GM23338 (cell line): ENCODE data around the gene DNM2. TPM values are rescaled to one million over a fixed set of nuclear protein-coding genes. Genes with fewer than 3 reads are reported as not detected.

Experiments
- ATAC-seq: fragments of 200-7000 bp; cut with Tn5 transposase; 3 replicates; pipeline ENCODE4 v1.9.1; 2020
- DNase-seq: peaks from one replicate; pipeline ENCODE4 v3.0.0-alpha.2; 2015; ENCODE audit warnings: low spot score
- H2AFZ ChIP-seq: fragments of 200-600 bp; sonication (generic); 2 replicates; pipeline ENCODE4 v1.8.0; 2016; ENCODE audit warnings: antibody characterized with exemption, mild to moderate bottlenecking, moderate library complexity
- H3F3A ChIP-seq: fragments of 200-600 bp; sonication (generic); replicated peaks from 2 replicates; pipeline ENCODE4 v1.8.0; 2017; ENCODE audit warnings: antibody characterized with exemption, mixed run types, low read depth
- H3K27ac ChIP-seq: fragments of 200-600 bp; sonication (generic); 2 replicates; pipeline ENCODE4 v1.6.1; 2016; ENCODE audit warnings: low read depth
- H3K27me3 ChIP-seq: fragments of 200-600 bp; sonication (generic); 2 replicates; pipeline ENCODE4 v1.8.0; 2016; ENCODE audit warnings: mild to moderate bottlenecking, mixed run types, moderate library complexity; ENCODE audit not compliant: insufficient read depth
- H3K36me3 ChIP-seq: fragments of 200-600 bp; sonication (generic); 2 replicates; pipeline ENCODE4 v1.8.0; 2016; ENCODE audit warnings: mild to moderate bottlenecking; ENCODE audit not compliant: insufficient read depth
- H3K4me1 ChIP-seq: fragments of 200-600 bp; sonication (generic); 2 replicates; pipeline ENCODE4 v1.8.0; 2016; ENCODE audit warnings: mild to moderate bottlenecking, moderate library complexity; ENCODE audit not compliant: insufficient read depth
- H3K4me2 ChIP-seq: fragments of 200-600 bp; sonication (generic); 2 replicates; pipeline ENCODE4 v1.7.1; 2017; ENCODE audit warnings: mixed run types
- H3K4me3 ChIP-seq: fragments of 200-600 bp; sonication (generic); 2 replicates; pipeline ENCODE4 v1.6.1; 2016; ENCODE audit warnings: mixed run types
- H3K79me2 ChIP-seq: fragments of 200-600 bp; sonication (generic); replicated peaks from 2 replicates; pipeline ENCODE4 v1.8.0; 2017; ENCODE audit warnings: mild to moderate bottlenecking; ENCODE audit not compliant: insufficient read depth
- H3K9me2 ChIP-seq: fragments of 200-600 bp; sonication (generic); 2 replicates; pipeline ENCODE4 v1.8.0; 2017; ENCODE audit not compliant: insufficient read depth
- H4K20me1 ChIP-seq: fragments of 200-600 bp; sonication (generic); replicated peaks from 2 replicates; pipeline ENCODE4 v1.8.0; 2017; ENCODE audit warnings: mild to moderate bottlenecking; ENCODE audit not compliant: insufficient read depth
- H3K27ac Mint-ChIP-seq: 2 replicates; pipeline ENCODE4 v1.8.0; 2020; ENCODE audit warnings: inconsistent platforms, mild to moderate bottlenecking, moderate library complexity, mixed read lengths
- H3K27me3 Mint-ChIP-seq: 3 replicates; pipeline ENCODE4 v1.8.0; 2022; ENCODE audit warnings: low read depth, mild to moderate bottlenecking, moderate library complexity, mixed read lengths, inconsistent platforms; ENCODE audit not compliant: insufficient read depth, poor library complexity
- H3K36me3 Mint-ChIP-seq: 3 replicates; pipeline ENCODE4 v1.8.0; 2021; ENCODE audit warnings: low read depth, mild to moderate bottlenecking, inconsistent platforms, moderate library complexity, mixed read lengths
- H3K4me1 Mint-ChIP-seq: 3 replicates; pipeline ENCODE4 v1.8.0; 2020; ENCODE audit warnings: mild to moderate bottlenecking, inconsistent platforms, mixed read lengths
- H3K4me3 Mint-ChIP-seq: 3 replicates; pipeline ENCODE4 v1.8.0; 2021; ENCODE audit warnings: moderate library complexity, mild to moderate bottlenecking, inconsistent platforms, mixed read lengths
- H3K9me3 Mint-ChIP-seq: 3 replicates; pipeline ENCODE4 v1.8.0; 2020; ENCODE audit warnings: moderate library complexity, mild to moderate bottlenecking, inconsistent platforms, mixed read lengths
- CREB1 ChIP-seq: fragments of 250-450 bp; sonication (Bioruptor Pico); IDR thresholded peaks from 2 replicates; pipeline ENCODE4 v1.5.0; 2020; ENCODE audit warnings: low read depth, mild to moderate bottlenecking, moderate library complexity
- CTCF ChIP-seq, 2 experiments: fragments of 200-600 bp in 1 of 2; sonication (generic) in 1 of 2; conservative IDR thresholded peaks; 2 replicates each; pipeline versions ENCODE4 v1.5.1 to v1.6.1; 2016 to 2017; ENCODE audit warnings: antibody characterized with exemption in 2 of 2, low read depth in 2 of 2, mild to moderate bottlenecking in 2 of 2, moderate library complexity in 1 of 2
- ETS1 ChIP-seq: IDR thresholded peaks from 2 replicates; pipeline ENCODE4 v1.6.1; 2016; ENCODE audit warnings: antibody characterized with exemption
- EZH2 ChIP-seq: fragments of 200-600 bp; sonication (generic); IDR thresholded peaks from one replicate; pipeline ENCODE4 v1.8.0; 2017; ENCODE audit warnings: antibody characterized with exemption, mild to moderate bottlenecking, low read depth; ENCODE audit not compliant: unreplicated experiment
- EZH2phosphoT487 ChIP-seq: fragments of 200-600 bp; sonication (generic); IDR thresholded peaks from one replicate; pipeline ENCODE4 v1.8.1; 2018; ENCODE audit warnings: antibody characterized with exemption; ENCODE audit not compliant: unreplicated experiment
- JUNB ChIP-seq: IDR thresholded peaks from one replicate; pipeline ENCODE4 v1.6.1; 2016; ENCODE audit warnings: antibody characterized with exemption; ENCODE audit not compliant: unreplicated experiment
- POLR2AphosphoS5 ChIP-seq: IDR thresholded peaks from 2 replicates; pipeline ENCODE4 v1.6.1; 2016; ENCODE audit warnings: antibody characterized with exemption, low read depth
- STAT1 ChIP-seq: IDR thresholded peaks from one replicate; pipeline ENCODE4 v1.6.1; 2016; ENCODE audit warnings: antibody characterized with exemption; ENCODE audit not compliant: unreplicated experiment
- ZNF114 ChIP-seq: fragments of 250-450 bp; sonication (Bioruptor Pico); IDR thresholded peaks from 2 replicates; pipeline ENCODE4 v1.5.0; 2020; ENCODE audit warnings: mild to moderate bottlenecking, moderate library complexity
- polyA plus RNA-seq: library from polyadenylated mRNA; unstranded; fragments of >200 nt; fragmentation: Nextera tagmentation; extraction: Ambion mirVana; gene quantifications from 2 replicates; pipeline ENCODE4 v1.2.1, GENCODE V29; 2016
- total RNA-seq: library from RNA; depleted of rRNA; stranded (reverse); fragments of >200 nt; shearing (Covaris generic); gene quantifications from 2 replicates; pipeline ENCODE4 v1.2.3, GENCODE V29; 2014
- TF ChIP-seq, protein P1 (sequence below): fragments of 250-450 bp; sonication (Bioruptor Pico); IDR thresholded peaks from 2 replicates; pipeline ENCODE4 v1.5.0; 2020; ENCODE audit warnings: mild to moderate bottlenecking, moderate library complexity
- TF ChIP-seq, protein P2 (sequence below): IDR thresholded peaks from one replicate; pipeline ENCODE4 v1.6.1; 2018; ENCODE audit warnings: antibody characterized with exemption; ENCODE audit not compliant: unreplicated experiment

DNM2 gene
- total and polyA plus RNA-seq, 2 experiments from 2014 or later, result 40.7 to 138 TPM

- TF ChIP-seq, protein P1, sequence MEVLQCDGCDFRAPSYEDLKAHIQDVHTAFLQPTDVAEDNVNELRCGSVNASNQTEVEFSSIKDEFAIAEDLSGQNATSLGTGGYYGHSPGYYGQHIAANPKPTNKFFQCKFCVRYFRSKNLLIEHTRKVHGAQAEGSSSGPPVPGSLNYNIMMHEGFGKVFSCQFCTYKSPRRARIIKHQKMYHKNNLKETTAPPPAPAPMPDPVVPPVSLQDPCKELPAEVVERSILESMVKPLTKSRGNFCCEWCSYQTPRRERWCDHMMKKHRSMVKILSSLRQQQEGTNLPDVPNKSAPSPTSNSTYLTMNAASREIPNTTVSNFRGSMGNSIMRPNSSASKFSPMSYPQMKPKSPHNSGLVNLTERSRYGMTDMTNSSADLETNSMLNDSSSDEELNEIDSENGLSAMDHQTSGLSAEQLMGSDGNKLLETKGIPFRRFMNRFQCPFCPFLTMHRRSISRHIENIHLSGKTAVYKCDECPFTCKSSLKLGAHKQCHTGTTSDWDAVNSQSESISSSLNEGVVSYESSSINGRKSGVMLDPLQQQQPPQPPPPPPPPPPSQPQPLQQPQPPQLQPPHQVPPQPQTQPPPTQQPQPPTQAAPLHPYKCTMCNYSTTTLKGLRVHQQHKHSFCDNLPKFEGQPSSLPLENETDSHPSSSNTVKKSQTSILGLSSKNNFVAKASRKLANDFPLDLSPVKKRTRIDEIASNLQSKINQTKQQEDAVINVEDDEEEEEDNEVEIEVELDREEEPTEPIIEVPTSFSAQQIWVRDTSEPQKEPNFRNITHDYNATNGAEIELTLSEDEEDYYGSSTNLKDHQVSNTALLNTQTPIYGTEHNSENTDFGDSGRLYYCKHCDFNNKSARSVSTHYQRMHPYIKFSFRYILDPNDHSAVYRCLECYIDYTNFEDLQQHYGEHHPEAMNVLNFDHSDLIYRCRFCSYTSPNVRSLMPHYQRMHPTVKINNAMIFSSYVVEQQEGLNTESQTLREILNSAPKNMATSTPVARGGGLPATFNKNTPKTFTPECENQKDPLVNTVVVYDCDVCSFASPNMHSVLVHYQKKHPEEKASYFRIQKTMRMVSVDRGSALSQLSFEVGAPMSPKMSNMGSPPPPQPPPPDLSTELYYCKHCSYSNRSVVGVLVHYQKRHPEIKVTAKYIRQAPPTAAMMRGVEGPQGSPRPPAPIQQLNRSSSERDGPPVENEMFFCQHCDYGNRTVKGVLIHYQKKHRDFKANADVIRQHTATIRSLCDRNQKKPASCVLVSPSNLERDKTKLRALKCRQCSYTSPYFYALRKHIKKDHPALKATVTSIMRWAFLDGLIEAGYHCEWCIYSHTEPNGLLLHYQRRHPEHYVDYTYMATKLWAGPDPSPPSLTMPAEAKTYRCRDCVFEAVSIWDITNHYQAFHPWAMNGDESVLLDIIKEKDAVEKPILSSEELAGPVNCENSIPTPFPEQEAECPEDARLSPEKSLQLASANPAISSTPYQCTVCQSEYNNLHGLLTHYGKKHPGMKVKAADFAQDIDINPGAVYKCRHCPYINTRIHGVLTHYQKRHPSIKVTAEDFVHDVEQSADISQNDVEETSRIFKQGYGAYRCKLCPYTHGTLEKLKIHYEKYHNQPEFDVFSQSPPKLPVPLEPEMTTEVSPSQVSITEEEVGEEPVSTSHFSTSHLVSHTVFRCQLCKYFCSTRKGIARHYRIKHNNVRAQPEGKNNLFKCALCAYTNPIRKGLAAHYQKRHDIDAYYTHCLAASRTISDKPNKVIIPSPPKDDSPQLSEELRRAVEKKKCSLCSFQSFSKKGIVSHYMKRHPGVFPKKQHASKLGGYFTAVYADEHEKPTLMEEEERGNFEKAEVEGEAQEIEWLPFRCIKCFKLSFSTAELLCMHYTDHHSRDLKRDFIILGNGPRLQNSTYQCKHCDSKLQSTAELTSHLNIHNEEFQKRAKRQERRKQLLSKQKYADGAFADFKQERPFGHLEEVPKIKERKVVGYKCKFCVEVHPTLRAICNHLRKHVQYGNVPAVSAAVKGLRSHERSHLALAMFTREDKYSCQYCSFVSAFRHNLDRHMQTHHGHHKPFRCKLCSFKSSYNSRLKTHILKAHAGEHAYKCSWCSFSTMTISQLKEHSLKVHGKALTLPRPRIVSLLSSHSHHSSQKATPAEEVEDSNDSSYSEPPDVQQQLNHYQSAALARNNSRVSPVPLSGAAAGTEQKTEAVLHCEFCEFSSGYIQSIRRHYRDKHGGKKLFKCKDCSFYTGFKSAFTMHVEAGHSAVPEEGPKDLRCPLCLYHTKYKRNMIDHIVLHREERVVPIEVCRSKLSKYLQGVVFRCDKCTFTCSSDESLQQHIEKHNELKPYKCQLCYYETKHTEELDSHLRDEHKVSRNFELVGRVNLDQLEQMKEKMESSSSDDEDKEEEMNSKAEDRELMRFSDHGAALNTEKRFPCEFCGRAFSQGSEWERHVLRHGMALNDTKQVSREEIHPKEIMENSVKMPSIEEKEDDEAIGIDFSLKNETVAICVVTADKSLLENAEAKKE (CRISPR knock-in tag), result no peak
- TF ChIP-seq ZNF114, result no peak
- no peak for TF ChIP-seq EZH2
- no peak for TF ChIP-seq CTCF (conservative IDR thresholded peaks at IDR 0.05; ENCODE audit: low read depth in 2 of 2)
- no peak for TF ChIP-seq CREB1 (CRISPR knock-in tag)
Observed at GRCh38 chr19:10805758-10806247, 87.9 kb downstream of the DNM2 start (continued).

GRCh38 chr19:10808937-10809649 is 91.2 kb downstream of the DNM2 start:
- H3K79me2 ChIP-seq, result no peaks in the 10 kb centered on the region
- no peak overlapping the region for H3K27ac ChIP-seq
- H2AFZ ChIP-seq, result no peak overlapping the region
- H3K9me2 ChIP-seq, result no peaks in the 10 kb centered on the region
- no peaks in the 10 kb centered on the region; the same call in 1 of the 2 replicates for H3K36me3 ChIP-seq
- Mint-ChIP-seq H3K27ac (no peak overlapping the region), H3K4me1 (no peaks in the 10 kb centered on the region), H3K4me3 (no peak overlapping the region), H3K9me3 (no peaks in the 10 kb centered on the region), H3K36me3 (peaks cover 36% of the 10 kb centered on the region), H3K27me3 (peaks cover 17% of the 10 kb centered on the region)
- H3K4me3 ChIP-seq, result no peak overlapping the region
- H3K4me2 ChIP-seq, result no peak overlapping the region
- no peaks in the 10 kb centered on the region for H3K27me3 ChIP-seq
- no peak for DNase-seq
- H3F3A ChIP-seq, result no peaks in the 10 kb centered on the region
- ATAC-seq, result no peak
- no peaks in the 10 kb centered on the region for H3K4me1 ChIP-seq
- H4K20me1 ChIP-seq, result no peaks in the 10 kb centered on the region
- TF ChIP-seq POLR2AphosphoS5 (no peak), EZH2phosphoT487 (no peak), STAT1 (no peak), JUNB (no peak), ETS1 (no peak), ZNF114 (no peak)
- TF ChIP-seq, protein P2, sequence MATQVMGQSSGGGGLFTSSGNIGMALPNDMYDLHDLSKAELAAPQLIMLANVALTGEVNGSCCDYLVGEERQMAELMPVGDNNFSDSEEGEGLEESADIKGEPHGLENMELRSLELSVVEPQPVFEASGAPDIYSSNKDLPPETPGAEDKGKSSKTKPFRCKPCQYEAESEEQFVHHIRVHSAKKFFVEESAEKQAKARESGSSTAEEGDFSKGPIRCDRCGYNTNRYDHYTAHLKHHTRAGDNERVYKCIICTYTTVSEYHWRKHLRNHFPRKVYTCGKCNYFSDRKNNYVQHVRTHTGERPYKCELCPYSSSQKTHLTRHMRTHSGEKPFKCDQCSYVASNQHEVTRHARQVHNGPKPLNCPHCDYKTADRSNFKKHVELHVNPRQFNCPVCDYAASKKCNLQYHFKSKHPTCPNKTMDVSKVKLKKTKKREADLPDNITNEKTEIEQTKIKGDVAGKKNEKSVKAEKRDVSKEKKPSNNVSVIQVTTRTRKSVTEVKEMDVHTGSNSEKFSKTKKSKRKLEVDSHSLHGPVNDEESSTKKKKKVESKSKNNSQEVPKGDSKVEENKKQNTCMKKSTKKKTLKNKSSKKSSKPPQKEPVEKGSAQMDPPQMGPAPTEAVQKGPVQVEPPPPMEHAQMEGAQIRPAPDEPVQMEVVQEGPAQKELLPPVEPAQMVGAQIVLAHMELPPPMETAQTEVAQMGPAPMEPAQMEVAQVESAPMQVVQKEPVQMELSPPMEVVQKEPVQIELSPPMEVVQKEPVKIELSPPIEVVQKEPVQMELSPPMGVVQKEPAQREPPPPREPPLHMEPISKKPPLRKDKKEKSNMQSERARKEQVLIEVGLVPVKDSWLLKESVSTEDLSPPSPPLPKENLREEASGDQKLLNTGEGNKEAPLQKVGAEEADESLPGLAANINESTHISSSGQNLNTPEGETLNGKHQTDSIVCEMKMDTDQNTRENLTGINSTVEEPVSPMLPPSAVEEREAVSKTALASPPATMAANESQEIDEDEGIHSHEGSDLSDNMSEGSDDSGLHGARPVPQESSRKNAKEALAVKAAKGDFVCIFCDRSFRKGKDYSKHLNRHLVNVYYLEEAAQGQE, result no peak
